Activated CD8-positive, alpha-beta T cell treated with anti-CD3 and anti-CD28 coated beads, Interleukin-2, amount 10 ng/mL, durations not matched to agents 7 days and 5 days (primary cell): ENCODE data around the gene SPECC1L. TPM values are rescaled to one million over a fixed set of nuclear protein-coding genes. Genes with fewer than 3 reads are reported as not detected.

ENCODE experiments used
- ATAC-seq: fragments of 150-1000 bp; cut with Tn5 transposase; one replicate; pipeline ENCODE4 v1.10.0; 2021; ENCODE audit warnings: moderate library complexity
- CTCF ChIA-PET: fragments of 350-600 bp; sonication (Branson Sonifier 250); formaldehyde crosslinking; loops from one replicate; lab custom pipeline; 2021; ENCODE audit warnings: antibody characterized with exemption; lab: Charles Lee
- POLR2A ChIA-PET: fragments of 350-600 bp; sonication (Branson Sonifier 250); formaldehyde crosslinking; loops from one replicate; lab custom pipeline; 2021; ENCODE audit warnings: antibody characterized with exemption; lab: Charles Lee
- DNase-seq: peaks from one replicate; pipeline ENCODE4 v3.0.0-alpha.2; 2020
- H3K27ac Mint-ChIP-seq: one replicate; pipeline ENCODE4 v1.8.0; 2021; ENCODE audit warnings: mild to moderate bottlenecking, mixed read lengths
- H3K27me3 Mint-ChIP-seq: one replicate; pipeline ENCODE4 v1.8.0; 2021; ENCODE audit warnings: low read depth, mixed read lengths
- H3K36me3 Mint-ChIP-seq: one replicate; pipeline ENCODE4 v1.8.0; 2021; ENCODE audit warnings: low read depth, mixed read lengths
- H3K4me1 Mint-ChIP-seq: one replicate; pipeline ENCODE4 v1.8.0; 2021; ENCODE audit warnings: low read depth, mixed read lengths
- H3K4me3 Mint-ChIP-seq: one replicate; pipeline ENCODE4 v1.8.0; 2021; ENCODE audit warnings: mild to moderate bottlenecking, mixed read lengths
- H3K9me3 Mint-ChIP-seq: one replicate; pipeline ENCODE4 v1.8.0; 2022; ENCODE audit warnings: mixed read lengths; ENCODE audit not compliant: insufficient read depth
- total RNA-seq, 2 experiments: library from RNA; stranded (reverse); gene quantifications; one replicate each; pipeline ENCODE4 v1.2.3, GENCODE V29; 2021

SPECC1L gene
- total RNA-seq, 2 experiments from 2014 or later = 57.6 to 59.7 TPM

DNA sequence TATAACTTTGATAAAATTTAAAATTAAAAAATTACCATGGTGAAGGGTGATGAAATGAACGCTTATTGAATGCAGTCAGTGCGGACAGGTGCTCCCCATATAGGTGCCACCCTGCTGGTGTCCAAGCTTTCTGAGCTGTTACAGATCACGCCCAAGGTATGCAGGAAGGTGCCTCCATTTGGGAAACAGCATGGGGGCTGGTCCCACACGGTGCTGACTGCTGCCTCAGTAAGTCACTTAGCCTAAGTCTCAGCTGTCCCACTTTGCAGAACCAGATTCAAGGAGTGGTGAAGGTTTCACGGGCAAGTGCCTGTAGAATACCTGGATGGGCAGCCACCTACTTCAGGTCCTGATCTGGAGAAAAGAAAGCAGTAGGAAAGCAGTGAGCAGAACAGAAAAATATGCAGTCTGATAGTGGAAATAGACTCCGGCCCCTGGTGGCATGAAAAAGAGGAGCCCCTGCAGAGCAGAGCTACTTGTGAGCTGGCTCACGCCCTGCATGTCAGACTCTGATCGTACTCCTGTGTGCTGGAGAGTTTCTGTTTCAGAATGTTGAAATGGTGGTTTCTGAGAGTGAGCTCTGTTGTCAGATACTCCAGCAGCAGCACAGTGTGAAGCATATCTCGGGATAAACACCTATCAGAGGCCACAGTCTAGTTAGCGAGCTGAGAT is 189.9 kb downstream of the SPECC1L start:
- ATAC-seq (no peak), DNase-seq (no peak)
- Mint-ChIP-seq H3K9me3 (no peaks in the 10 kb centered on the region), H3K27ac (no peak overlapping the region), H3K36me3 (no peaks in the 10 kb centered on the region), H3K4me3 (no peak overlapping the region), H3K27me3 (no peaks in the 10 kb centered on the region), H3K4me1 (peaks cover 11% of the 10 kb centered on the region)
- ChIA-PET CTCF (interaction anchor here (0.8 to 1.9 kb wide), 5 partner anchors 23 to 65 kb away, joined by 3 to 6 read pairs (median 3); no protein-coding TSS in a partner anchor), POLR2A (interaction anchor here (1.1 kb wide), 1 partner anchor 26 kb away, joined by 3 read pairs; no protein-coding TSS in a partner anchor)

DNA sequence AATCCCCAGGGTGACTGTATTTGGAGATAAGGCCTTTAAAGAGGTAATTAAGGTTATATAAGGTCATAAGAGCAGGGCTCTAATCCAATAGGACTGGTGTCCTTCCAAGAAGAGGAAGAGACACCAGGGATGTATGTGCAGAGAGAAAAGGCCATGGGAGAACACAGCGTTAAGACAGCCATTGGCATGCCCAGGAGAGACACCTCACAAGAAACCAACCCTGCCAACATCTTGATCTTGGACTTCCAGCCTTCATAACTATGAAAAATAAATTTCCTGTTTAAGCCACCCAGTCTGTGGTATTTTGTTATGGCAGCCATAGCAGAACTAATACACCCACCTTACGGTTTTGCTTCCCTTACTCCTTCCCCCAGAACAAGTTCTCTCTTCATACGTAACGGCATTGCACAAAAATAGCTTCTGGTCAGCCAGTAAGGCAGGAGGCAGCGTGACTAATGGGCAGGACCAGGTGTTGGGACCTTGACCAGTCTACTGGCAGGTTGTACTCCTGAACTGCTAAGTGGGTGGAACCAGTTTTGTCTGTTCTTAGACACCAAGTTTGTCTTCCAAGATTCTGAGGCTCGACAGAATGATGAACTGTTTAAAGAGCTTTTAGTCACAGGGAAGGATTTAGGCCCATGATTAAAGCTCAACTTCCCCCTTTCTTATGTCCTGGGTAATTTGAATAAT is 192.6 kb downstream of the SPECC1L start:
- no peaks in the 10 kb centered on the region for H3K36me3 Mint-ChIP-seq
- no peaks in the 10 kb centered on the region for H3K9me3 Mint-ChIP-seq
- no peak for DNase-seq
- no peak for ATAC-seq
- H3K4me1 Mint-ChIP-seq = peaks cover 16% of the 10 kb centered on the region
- H3K27ac Mint-ChIP-seq = no peak overlapping the region
- no peak overlapping the region for H3K4me3 Mint-ChIP-seq
- H3K27me3 Mint-ChIP-seq = no peaks in the 10 kb centered on the region
- ChIA-PET POLR2A (interaction anchor here (0.6 kb wide), 1 partner anchor 115 kb away, joined by 3 read pairs; no protein-coding TSS in a partner anchor), CTCF (no interaction called here)

DNA sequence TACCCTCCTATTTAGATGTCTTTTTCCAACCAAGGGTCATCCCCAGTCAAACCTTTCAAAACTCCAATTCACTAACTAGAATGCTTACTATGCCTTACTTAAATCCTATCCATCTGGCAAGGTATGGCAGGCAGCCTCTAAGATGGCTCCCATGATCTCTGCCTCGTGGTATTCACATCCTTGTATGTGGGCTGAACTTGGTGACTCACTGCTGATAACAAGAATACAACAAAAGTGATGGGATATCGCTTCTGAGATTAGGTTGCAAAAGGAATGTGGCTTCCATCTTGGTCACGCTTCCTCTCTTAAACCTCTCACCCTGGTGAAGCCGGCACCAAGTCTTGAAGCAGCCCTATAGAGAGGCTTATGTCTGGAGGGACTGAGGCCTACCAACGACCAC is 194.9 kb downstream of the SPECC1L start:
- CTCF ChIA-PET = interaction anchor here (1.8 kb wide), 1 partner anchor 61 kb away, joined by 4 read pairs; no protein-coding TSS in a partner anchor
- no peak overlapping the region for H3K27ac Mint-ChIP-seq
- ATAC-seq = no peak

DNA sequence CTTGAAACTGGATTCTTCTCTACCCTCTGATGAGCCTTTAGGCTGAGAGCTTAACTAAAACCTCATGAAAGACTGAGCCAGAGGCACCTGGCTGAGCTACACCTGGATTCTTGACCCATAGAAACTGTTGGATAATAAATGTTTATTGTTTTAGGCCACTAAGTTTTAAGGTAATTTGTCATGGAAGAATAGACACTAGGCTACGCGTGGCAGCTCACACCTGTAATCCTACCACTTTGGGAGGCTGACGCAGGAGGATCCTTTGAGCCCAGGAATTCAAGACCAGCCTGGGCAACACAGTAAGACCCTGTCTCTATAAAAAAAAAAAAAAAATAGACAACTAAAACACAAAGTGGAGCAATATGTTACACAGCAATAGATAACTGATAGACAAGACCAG is 195.3 kb downstream of the SPECC1L start:
- ATAC-seq (no peak), DNase-seq (no peak)
- Mint-ChIP-seq H3K4me3 (no peak overlapping the region), H3K9me3 (no peaks in the 10 kb centered on the region), H3K27ac (no peak overlapping the region), H3K36me3 (no peaks in the 10 kb centered on the region), H3K27me3 (no peaks in the 10 kb centered on the region), H3K4me1 (peaks cover 6% of the 10 kb centered on the region)
- CTCF ChIA-PET = interaction anchor here (1.8 kb wide), 1 partner anchor 61 kb away, joined by 4 read pairs; no protein-coding TSS in a partner anchor
- POLR2A ChIA-PET = no interaction called here

More for the DNA sequence above, 194.9 kb downstream of the SPECC1L start:
- H3K36me3 Mint-ChIP-seq = no peaks in the 10 kb centered on the region
- no peak for DNase-seq
- H3K4me3 Mint-ChIP-seq = no peak overlapping the region
- H3K27me3 Mint-ChIP-seq = no peaks in the 10 kb centered on the region
- no peaks in the 10 kb centered on the region for H3K9me3 Mint-ChIP-seq
- peaks cover 10% of the 10 kb centered on the region for H3K4me1 Mint-ChIP-seq
- POLR2A ChIA-PET = no interaction called here

DNA sequence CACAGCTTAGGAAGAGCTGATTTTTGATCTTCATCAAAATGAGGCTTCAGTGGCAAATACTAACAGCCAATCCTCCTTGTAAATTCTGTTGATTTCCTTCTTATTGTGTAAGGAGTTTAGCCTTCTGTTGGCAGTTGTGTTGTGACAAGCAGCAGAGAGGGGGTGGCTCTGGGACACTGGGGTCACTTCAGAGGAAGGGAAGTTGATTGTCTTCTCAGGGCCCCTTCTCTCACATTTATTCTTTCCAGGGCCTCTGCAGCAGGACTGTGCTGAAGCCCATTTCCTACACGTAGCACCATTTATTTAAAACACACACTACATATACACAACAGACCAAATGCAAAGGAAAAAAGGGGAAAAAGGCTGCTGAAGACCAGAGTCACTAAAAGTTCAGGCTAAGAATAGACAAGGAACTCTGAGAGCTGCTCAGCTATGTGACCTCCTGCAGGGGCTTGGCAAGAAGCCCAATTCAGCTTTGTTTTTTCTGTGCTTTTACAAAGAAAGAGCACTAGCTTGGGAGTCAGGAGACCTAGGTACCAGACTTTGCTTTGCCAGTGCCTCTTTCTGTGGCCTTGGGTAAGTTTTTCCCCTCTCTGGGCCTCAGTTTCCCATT is 196.2 kb downstream of the SPECC1L start:
- no peak overlapping the region for H3K27ac Mint-ChIP-seq
- ATAC-seq = no peak
- no peaks in the 10 kb centered on the region for H3K36me3 Mint-ChIP-seq
- H3K9me3 Mint-ChIP-seq = no peaks in the 10 kb centered on the region
- no peak for DNase-seq
- ChIA-PET POLR2A (no interaction called here), CTCF (interaction anchor here (1.8 kb wide), 1 partner anchor 60 kb away, joined by 4 read pairs; no protein-coding TSS in a partner anchor)
- H3K27me3 Mint-ChIP-seq = no peaks in the 10 kb centered on the region
- peaks cover 6% of the 10 kb centered on the region for H3K4me1 Mint-ChIP-seq
- no peak overlapping the region for H3K4me3 Mint-ChIP-seq

DNA sequence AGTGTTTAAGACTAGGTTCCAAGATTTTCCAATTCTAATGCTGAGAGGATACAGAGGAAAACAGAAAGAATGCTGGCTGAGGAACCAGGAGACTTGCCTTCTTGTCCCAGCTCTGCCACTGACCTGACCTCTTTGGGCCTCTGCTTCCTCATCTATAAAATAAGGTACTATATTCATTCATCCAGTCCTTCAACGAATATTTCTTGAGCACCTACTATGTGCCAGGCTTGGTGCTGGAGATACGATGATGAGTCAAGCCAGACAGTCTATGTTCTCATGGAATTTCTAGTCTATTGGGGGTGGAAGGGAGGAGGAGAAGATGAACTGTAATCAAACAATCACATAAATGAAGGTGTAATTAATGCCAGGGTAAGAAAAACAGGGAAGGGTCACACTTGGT is 196.7 kb downstream of the SPECC1L start:
- H3K9me3 Mint-ChIP-seq = no peaks in the 10 kb centered on the region
- ATAC-seq = no peak
- H3K4me1 Mint-ChIP-seq = peaks cover 6% of the 10 kb centered on the region
- no peak for DNase-seq
- H3K4me3 Mint-ChIP-seq = no peak overlapping the region
- CTCF ChIA-PET = no interaction called here
- no peaks in the 10 kb centered on the region for H3K36me3 Mint-ChIP-seq
- POLR2A ChIA-PET = no interaction called here
- H3K27me3 Mint-ChIP-seq = no peaks in the 10 kb centered on the region
- H3K27ac Mint-ChIP-seq = no peak overlapping the region

Other genes with a start within 250 kb of the SPECC1L start
- 1 to 10 TPM; 1.3 to 1.9 TPM for gene SUSD2, start 89.3 kb upstream of the SPECC1L start, total RNA-seq
- gene GGT5, start 25.7 kb upstream of the SPECC1L start, total RNA-seq = under 1 TPM; 0.29 to 0.44 TPM
- 10 to 100 TPM; 20.3 to 20.4 TPM for gene ADORA2A, start 156.8 kb downstream of the SPECC1L start, total RNA-seq
- gene UPB1, start 224.5 kb downstream of the SPECC1L start, total RNA-seq = under 1 TPM; 0.24 to 0.31 TPM